SK-N-MC (cell line): ENCODE data around the gene DGCR2.
"Not testable (repeated sequence)": the region's sequence is repeated elsewhere in the genome, so short reads cannot be mapped to it uniquely, and the experiment has no call there.

Source experiments
- DNase-seq: peaks from one replicate; pipeline ENCODE4 v3.0.0-alpha.2; 2011; ENCODE audit warnings: low read depth, low spot score
- H3K27ac ChIP-seq: fragments of 200-600 bp; sonication (generic); 2 replicates; pipeline ENCODE4 v1.5.1; 2016; ENCODE audit warnings: mixed run types
- H3K36me3 ChIP-seq: fragments of 200-600 bp; sonication (generic); 2 replicates; pipeline ENCODE4 v1.6.1; 2017; ENCODE audit warnings: antibody characterized with exemption, low read length, mixed read lengths; ENCODE audit not compliant: insufficient read depth
- H3K4me3 ChIP-seq: fragments of 200-600 bp; sonication (generic); 2 replicates; pipeline ENCODE4 v1.5.1; 2016
- H3K9ac ChIP-seq: fragments of 200-600 bp; sonication (generic); 2 replicates; pipeline ENCODE4 v1.8.0; 2017; ENCODE audit warnings: mixed run types, mixed read lengths; ENCODE audit not compliant: insufficient read length
- H3K9me3 ChIP-seq: fragments of 200-600 bp; sonication (generic); 2 replicates; pipeline ENCODE4 v1.6.1; 2017; ENCODE audit warnings: low read depth, mild to moderate bottlenecking, antibody characterized with exemption, low read length, moderate library complexity, mixed read lengths
- EZH2 ChIP-seq: fragments of 200-600 bp; sonication (generic); IDR thresholded peaks from one replicate; pipeline ENCODE4 v1.6.1; 2017; ENCODE audit warnings: antibody characterized with exemption
- FOXP2 ChIP-seq: optimal IDR thresholded peaks from 2 replicates; pipeline ENCODE3; 2011; ENCODE audit warnings: mild to moderate bottlenecking, moderate library complexity; ENCODE audit not compliant: insufficient read depth; ENCODE audit errors: extremely low read length, control extremely low read depth
- POLR2AphosphoS5 ChIP-seq: IDR thresholded peaks from 2 replicates; pipeline ENCODE4 v1.6.1; 2012; ENCODE audit warnings: mild to moderate bottlenecking, low read depth, low read length, borderline replicate concordance

DGCR2 gene

DNA sequence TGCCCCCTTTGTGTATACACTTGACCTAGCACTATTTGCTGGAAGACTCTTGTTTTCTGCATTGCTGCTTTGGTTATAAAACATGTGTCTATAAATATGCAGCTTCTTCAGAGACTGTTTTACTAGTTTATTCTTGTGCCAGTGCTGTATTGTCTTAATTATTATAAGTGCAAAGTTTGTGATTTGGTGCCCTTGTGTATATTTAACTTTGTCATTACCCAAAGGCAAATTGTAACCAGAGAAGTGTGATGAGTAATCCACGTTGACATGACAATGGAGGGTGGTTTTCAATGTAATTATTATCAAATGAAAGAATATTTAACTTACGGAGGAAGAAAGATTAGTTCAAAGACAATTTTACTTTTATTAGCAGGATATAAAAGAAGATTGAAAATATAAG, 111.1 kb downstream of the DGCR2 start:
- H3K9ac ChIP-seq = no peak overlapping the region
- H3K4me3 ChIP-seq = no peak overlapping the region
- H3K36me3 ChIP-seq = no peaks in the 10 kb centered on the region
- DNase-seq = no peak
- no peaks in the 10 kb centered on the region for H3K9me3 ChIP-seq
- no peak for TF ChIP-seq FOXP2
- no peak for TF ChIP-seq EZH2
- no peak for TF ChIP-seq POLR2AphosphoS5
- H3K27ac ChIP-seq = no peak overlapping the region

DNA sequence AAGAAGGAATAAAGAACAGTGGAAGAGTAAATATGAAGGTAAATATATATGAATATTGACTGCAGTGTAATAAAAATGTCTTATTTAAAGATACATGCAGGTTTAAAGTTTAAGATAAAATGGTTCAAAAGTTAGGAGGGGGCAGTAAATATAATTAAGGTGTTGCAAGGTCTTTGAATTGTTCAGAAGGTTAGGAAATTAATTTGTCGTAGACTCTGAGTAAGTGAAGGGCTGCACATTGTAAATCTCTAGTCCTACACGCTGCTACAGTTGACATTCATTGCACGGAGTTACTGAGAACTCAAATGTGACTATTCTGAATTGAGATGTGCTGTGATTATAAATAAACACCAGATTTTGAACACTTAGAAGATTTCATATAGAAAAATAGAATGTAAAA, 116.3 kb downstream of the DGCR2 start:
- Histone ChIP-seq H3K9ac (no peak overlapping the region), H3K27ac (no peak overlapping the region), H3K9me3 (no peaks in the 10 kb centered on the region), H3K36me3 (no peaks in the 10 kb centered on the region), H3K4me3 (no peak overlapping the region)
- TF ChIP-seq FOXP2 (no peak), POLR2AphosphoS5 (no peak), EZH2 (no peak)
- DNase-seq = no peak

DNA sequence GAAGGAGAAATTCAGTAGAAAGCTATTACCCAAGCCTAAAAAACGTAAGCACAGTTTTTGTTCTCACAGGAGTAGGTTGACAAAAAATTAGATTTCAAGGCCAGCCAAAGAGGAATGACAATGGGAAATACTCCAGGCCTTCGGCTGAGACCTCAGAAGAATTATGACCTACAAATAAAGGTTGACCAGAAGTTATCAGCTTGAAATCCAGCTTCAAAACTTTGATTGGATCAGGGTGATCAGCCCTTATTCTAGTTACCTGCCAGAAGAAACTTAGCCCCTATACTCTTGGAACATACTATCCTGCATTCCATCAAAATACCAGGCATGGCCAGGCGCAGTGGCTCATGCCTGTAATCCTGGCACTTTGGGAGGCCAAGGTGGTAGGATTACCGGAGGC, 117.7 kb downstream of the DGCR2 start:
- H3K9me3 ChIP-seq = no peaks in the 10 kb centered on the region
- no peak overlapping the region for H3K27ac ChIP-seq
- no peak overlapping the region for H3K9ac ChIP-seq
- no peaks in the 10 kb centered on the region for H3K36me3 ChIP-seq
- TF ChIP-seq POLR2AphosphoS5 = no peak
- TF ChIP-seq EZH2 = no peak
- TF ChIP-seq FOXP2 = no peak
- DNase-seq = no peak
- H3K4me3 ChIP-seq = no peak overlapping the region

DNA sequence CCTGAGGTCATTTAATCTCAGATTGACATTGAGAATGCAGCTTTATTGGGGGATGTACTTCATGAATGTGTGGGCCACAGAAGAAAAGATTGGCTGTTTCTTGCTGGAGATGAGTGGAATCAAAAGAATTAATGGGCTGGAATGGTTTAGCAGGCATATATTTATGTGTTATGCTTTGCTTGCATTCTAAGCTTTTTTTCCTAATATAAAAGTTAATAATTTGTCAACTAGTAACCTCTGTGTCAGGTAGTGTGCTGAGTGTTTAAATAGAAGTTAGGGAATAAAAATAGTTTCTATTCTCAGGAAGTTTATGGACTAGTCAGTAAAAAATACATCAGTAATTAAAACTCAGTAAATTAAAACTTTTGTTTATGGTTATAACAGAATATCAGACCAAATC, 118.7 kb downstream of the DGCR2 start:
- Histone ChIP-seq H3K9me3 (no peaks in the 10 kb centered on the region), H3K27ac (no peak overlapping the region), H3K36me3 (no peaks in the 10 kb centered on the region), H3K9ac (no peak overlapping the region), H3K4me3 (no peak overlapping the region)
- no peak for DNase-seq
- TF ChIP-seq POLR2AphosphoS5 (no peak), FOXP2 (no peak), EZH2 (no peak)

DNA sequence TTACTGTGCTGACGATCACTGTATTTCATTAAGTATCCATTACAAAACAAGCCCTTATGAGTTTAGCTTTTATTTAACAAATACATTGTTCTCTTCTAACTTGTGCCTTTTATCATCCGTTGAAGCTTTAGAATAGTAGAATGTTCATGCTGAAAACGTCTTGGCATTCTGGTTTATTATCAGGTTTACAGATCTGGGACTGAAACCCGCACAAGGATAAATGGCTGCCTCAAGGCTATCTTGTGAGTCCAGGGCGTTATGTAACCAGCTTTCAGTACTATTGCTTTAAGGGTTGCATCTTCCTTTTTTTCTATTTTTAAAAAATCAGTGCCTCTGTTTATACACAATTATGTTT, 119.6 kb downstream of the DGCR2 start:
- Histone ChIP-seq H3K4me3 (no peak overlapping the region), H3K36me3 (no peaks in the 10 kb centered on the region), H3K27ac (no peak overlapping the region), H3K9ac (no peak overlapping the region), H3K9me3 (no peaks in the 10 kb centered on the region)
- TF ChIP-seq EZH2 = no peak
- no peak for TF ChIP-seq FOXP2
- no peak for TF ChIP-seq POLR2AphosphoS5
- no peak for DNase-seq

DNA sequence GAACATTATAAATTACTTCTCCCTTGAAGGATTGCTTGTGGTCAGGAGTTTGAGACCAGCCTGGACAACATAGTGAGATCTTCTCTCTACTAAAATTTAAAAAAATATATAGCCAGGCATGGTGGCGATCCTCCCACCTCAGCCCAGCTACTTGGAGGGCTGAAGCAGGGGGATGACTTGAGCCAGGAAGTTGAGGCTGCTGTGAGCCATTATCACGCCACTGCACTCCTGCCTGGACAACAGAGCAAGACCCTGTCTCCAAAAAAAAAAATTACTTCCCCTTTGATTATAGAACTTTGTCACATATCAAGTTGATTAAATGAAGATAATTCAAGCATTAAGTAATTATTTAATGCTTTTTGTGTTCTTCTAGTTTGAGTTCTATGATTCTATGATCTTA, 121.0 kb downstream of the DGCR2 start:
- no peak for DNase-seq
- Histone ChIP-seq H3K27ac (no peak overlapping the region), H3K9me3 (no peaks in the 10 kb centered on the region), H3K4me3 (no peak overlapping the region), H3K36me3 (no peaks in the 10 kb centered on the region), H3K9ac (no peak overlapping the region)
- TF ChIP-seq FOXP2 (no peak), POLR2AphosphoS5 (no peak), EZH2 (no peak)

DNA sequence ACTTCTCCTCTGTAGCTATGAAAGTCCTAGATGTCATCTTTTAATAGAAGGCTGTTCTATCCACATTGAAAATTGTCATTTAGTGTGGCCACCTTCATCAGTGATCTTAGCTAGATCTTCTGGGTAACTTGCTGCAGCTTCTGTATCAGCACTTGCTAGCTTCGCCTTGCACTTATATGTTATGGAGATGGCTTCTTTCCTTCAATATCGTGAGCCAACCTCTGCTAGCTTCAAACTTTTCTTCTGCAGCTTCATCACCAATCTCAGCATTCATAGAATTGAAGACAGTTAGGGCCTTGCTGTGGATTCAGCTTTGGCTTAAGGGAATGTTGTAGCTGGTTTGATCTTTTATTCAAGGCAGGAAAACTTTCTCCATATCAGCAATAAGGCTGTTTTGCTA, 122.1 kb downstream of the DGCR2 start:
- H3K27ac ChIP-seq, H3K4me3 ChIP-seq, H3K9ac ChIP-seq, H3K36me3 ChIP-seq, H3K9me3 ChIP-seq, DNase-seq: not testable (repeated sequence)

DNA sequence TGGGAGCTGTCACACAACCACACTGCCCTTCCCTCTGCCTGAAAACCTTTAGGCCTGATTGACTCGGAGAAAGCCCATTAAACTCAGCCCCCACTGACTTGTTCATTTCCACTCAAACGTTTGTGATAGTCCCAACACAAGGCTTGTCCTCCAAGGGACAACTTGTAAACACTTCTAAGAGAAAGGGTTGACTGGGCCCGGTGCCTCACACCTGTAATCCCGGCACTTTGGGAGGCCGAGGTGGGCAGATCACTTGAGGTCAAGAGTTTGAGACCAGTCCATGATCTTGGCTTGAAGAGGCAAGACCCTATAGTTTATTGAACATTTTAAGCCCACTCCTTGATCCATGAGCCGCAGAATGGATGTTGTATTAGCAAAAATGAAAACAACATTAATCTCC, 122.8 kb downstream of the DGCR2 start:
- Histone ChIP-seq H3K36me3 (no peaks in the 10 kb centered on the region), H3K9ac (no peak overlapping the region), H3K4me3 (no peak overlapping the region), H3K9me3 (no peaks in the 10 kb centered on the region), H3K27ac (no peak overlapping the region)
- TF ChIP-seq POLR2AphosphoS5 = no peak
- TF ChIP-seq FOXP2 = no peak
- TF ChIP-seq EZH2 = no peak
- no peak for DNase-seq

DNA sequence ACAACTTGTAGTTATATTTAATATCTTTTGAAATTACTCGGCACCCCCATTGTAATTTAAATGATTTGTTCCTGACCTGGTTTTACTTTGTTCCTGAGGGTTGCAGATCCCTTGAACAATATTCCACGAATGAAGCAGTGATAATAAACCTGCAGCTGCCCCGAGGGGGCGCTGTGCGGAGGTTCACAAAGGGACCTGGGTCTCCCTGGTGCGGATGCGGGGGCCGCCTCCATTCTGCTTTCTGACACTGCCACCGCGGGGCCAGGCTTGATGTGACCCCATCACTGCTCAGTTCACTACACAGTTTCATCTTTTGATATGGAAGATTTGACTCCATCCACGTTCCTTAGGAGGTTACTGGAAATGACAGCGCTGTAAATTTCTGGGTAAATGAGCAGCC, 123.2 kb downstream of the DGCR2 start:
- no peaks in the 10 kb centered on the region for H3K36me3 ChIP-seq
- no peak overlapping the region for H3K27ac ChIP-seq
- H3K9me3 ChIP-seq = no peaks in the 10 kb centered on the region
- no peak overlapping the region for H3K9ac ChIP-seq
- DNase-seq = no peak
- H3K4me3 ChIP-seq = no peak overlapping the region
- TF ChIP-seq EZH2 (no peak), POLR2AphosphoS5 (no peak), FOXP2 (no peak)
